ENCODE measurements around the gene CDYL2.

DNA sequence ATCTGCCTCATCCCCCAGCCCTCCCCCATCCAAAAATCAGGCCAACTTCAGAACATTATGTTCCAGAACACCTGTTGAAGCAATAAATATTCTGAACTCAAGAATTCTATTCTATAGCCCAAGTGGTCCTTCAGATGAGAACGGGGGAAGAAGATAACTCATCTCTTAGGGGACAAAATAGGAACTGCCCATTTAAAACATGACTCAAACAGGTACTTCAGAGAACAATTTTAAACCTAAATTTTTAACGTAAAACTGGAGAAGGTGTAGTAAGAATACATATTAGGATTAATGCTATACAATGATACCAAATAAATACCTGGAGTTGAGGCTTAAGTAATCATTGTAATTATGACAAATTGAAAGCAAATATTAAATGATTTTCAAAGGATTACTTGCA, 112.1 kb downstream of the CDYL2 start:
- TF ChIP-seq, protein P1, sequence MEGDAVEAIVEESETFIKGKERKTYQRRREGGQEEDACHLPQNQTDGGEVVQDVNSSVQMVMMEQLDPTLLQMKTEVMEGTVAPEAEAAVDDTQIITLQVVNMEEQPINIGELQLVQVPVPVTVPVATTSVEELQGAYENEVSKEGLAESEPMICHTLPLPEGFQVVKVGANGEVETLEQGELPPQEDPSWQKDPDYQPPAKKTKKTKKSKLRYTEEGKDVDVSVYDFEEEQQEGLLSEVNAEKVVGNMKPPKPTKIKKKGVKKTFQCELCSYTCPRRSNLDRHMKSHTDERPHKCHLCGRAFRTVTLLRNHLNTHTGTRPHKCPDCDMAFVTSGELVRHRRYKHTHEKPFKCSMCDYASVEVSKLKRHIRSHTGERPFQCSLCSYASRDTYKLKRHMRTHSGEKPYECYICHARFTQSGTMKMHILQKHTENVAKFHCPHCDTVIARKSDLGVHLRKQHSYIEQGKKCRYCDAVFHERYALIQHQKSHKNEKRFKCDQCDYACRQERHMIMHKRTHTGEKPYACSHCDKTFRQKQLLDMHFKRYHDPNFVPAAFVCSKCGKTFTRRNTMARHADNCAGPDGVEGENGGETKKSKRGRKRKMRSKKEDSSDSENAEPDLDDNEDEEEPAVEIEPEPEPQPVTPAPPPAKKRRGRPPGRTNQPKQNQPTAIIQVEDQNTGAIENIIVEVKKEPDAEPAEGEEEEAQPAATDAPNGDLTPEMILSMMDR (IDR thresholded peaks at IDR 0.05) = no peak
- no peak for TF ChIP-seq POLR2A (IDR thresholded peaks at IDR 0.05)
- TF ChIP-seq EP300 (IDR thresholded peaks at IDR 0.05) = no peak
- no peak for TF ChIP-seq POLR2AphosphoS5 (IDR thresholded peaks at IDR 0.05)
